Measurements from ENCODE around the gene FURIN. TPM values are rescaled to one million over a fixed set of nuclear protein-coding genes. Genes with fewer than 3 reads are reported as not detected.
A peak's percentile ranks its signal among the peaks of the same experiment; 100 is the strongest.

FURIN gene
- total RNA-seq, 1 donor from 2014 or later, result 122 TPM

DNA sequence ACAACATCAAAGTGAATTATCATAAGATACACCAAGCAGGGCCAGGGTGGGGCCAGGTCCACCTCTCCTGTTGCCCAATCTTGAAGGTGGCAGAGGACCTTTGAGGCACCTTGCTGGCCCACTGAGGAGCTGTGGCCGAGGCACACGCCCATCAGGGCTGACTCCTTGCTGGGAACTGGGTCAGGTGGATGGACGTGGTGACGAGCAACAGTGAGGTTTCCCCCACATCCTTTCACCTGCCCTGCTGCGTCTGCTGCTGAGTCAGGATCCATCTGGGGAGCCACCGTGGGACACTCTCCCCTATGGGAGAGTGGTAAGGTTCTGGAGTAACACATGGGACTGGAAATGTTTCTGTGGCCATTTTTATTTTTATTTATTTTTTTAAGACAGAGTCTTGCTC is 17.3 kb upstream of the FURIN start:
- no peak overlapping the region for H2AFZ ChIP-seq (ENCODE audit: low read depth, low read length)
- peaks cover 7% of the 10 kb centered on the region for H3K4me1 ChIP-seq (ENCODE audit: insufficient read depth, low read length)
- H3K36me3 ChIP-seq (ENCODE audit: insufficient read depth, low read length), result no peaks in the 10 kb centered on the region
- Mint-ChIP-seq H3K9me3 (ENCODE audit: unreplicated experiment) (no peaks in the 10 kb centered on the region), H3K4me1 (ENCODE audit: low read depth, unreplicated experiment) (peaks cover 4% of the 10 kb centered on the region), H3K4me3 (ENCODE audit: unreplicated experiment) (no peak overlapping the region), H3K27ac (ENCODE audit: unreplicated experiment) (no peak overlapping the region), H3K27me3 (ENCODE audit: low read depth, unreplicated experiment) (peaks cover 3% of the 10 kb centered on the region), H3K36me3 (ENCODE audit: low read depth, unreplicated experiment) (no peaks in the 10 kb centered on the region)
- no peaks in the 10 kb centered on the region for H4K20me1 ChIP-seq (ENCODE audit: insufficient read depth, low read length)
- H3K4me3 ChIP-seq (ENCODE audit: insufficient read depth, low read depth, low read length), result no peak overlapping the region
- TF ChIP-seq, protein P1, sequence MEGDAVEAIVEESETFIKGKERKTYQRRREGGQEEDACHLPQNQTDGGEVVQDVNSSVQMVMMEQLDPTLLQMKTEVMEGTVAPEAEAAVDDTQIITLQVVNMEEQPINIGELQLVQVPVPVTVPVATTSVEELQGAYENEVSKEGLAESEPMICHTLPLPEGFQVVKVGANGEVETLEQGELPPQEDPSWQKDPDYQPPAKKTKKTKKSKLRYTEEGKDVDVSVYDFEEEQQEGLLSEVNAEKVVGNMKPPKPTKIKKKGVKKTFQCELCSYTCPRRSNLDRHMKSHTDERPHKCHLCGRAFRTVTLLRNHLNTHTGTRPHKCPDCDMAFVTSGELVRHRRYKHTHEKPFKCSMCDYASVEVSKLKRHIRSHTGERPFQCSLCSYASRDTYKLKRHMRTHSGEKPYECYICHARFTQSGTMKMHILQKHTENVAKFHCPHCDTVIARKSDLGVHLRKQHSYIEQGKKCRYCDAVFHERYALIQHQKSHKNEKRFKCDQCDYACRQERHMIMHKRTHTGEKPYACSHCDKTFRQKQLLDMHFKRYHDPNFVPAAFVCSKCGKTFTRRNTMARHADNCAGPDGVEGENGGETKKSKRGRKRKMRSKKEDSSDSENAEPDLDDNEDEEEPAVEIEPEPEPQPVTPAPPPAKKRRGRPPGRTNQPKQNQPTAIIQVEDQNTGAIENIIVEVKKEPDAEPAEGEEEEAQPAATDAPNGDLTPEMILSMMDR (IDR thresholded peaks at IDR 0.05; ENCODE audit: insufficient read depth, low read depth, low read length), result no peak
- no peak for TF ChIP-seq EZH2 (IDR thresholded peaks at IDR 0.05; ENCODE audit: insufficient read depth, low read length)
- H3K4me2 ChIP-seq (ENCODE audit: low read length), result no peak overlapping the region
- no peaks in the 10 kb centered on the region for H3K27me3 ChIP-seq (ENCODE audit: insufficient read depth, low read length)
- no peak overlapping the region for H3K27ac ChIP-seq (ENCODE audit: low read depth, low read length)
- no peaks in the 10 kb centered on the region for H3K79me2 ChIP-seq (ENCODE audit: insufficient read depth, low read length)
- H3K9me3 ChIP-seq (ENCODE audit: insufficient read depth, low read depth, low read length), result peaks cover 2% of the 10 kb centered on the region
- FAIRE-seq (no peak), DNase-seq (ENCODE audit: low read depth) (no peak)
- H3K9ac ChIP-seq (ENCODE audit: low read length), result no peak overlapping the region

DNA sequence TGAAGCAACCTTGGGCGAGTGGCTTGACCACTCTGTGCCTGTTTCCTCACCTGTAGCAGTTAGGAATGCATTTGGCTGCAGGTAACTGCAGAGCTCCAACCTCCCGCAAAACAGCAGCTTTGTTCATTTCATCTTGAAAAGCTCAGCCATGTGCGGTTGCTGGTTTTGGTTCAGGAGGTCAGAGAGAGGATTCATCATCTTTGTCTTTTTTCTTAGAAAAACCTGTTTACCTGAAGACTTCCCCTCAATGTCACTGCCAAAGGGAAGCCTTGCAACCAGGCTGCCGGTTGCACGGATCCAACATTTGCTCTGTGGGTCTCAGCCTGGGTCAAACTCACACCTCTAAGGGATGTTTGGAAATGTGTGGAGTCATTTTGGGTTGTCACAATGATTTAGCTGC is 16.4 kb upstream of the FURIN start:
- DNase-seq (ENCODE audit: low read depth) (no peak), FAIRE-seq (no peak)
- no peaks in the 10 kb centered on the region for H4K20me1 ChIP-seq (ENCODE audit: insufficient read depth, low read length)
- H3K4me3 Mint-ChIP-seq (ENCODE audit: unreplicated experiment), result no peak overlapping the region
- TF ChIP-seq EZH2 (IDR thresholded peaks at IDR 0.05; ENCODE audit: insufficient read depth, low read length), result no peak
- TF ChIP-seq, protein P1 (IDR thresholded peaks at IDR 0.05; ENCODE audit: insufficient read depth, low read depth, low read length), result no peak
- H3K4me1 Mint-ChIP-seq (ENCODE audit: low read depth, unreplicated experiment), result peaks cover 4% of the 10 kb centered on the region
- no peaks in the 10 kb centered on the region for H3K36me3 Mint-ChIP-seq (ENCODE audit: low read depth, unreplicated experiment)
- no peak overlapping the region for H3K4me3 ChIP-seq (ENCODE audit: insufficient read depth, low read depth, low read length)
- no peaks in the 10 kb centered on the region for H3K9me3 Mint-ChIP-seq (ENCODE audit: unreplicated experiment)
- H3K9me3 ChIP-seq (ENCODE audit: insufficient read depth, low read depth, low read length), result peaks cover 2% of the 10 kb centered on the region
- peak overlapping the region; percentile 18 for H3K27ac Mint-ChIP-seq (ENCODE audit: unreplicated experiment)
- no peak overlapping the region for H3K4me2 ChIP-seq (ENCODE audit: low read length)
- no peak overlapping the region for H2AFZ ChIP-seq (ENCODE audit: low read depth, low read length)
- H3K79me2 ChIP-seq (ENCODE audit: insufficient read depth, low read length), result no peaks in the 10 kb centered on the region
- peaks cover 6% of the 10 kb centered on the region for H3K27me3 Mint-ChIP-seq (ENCODE audit: low read depth, unreplicated experiment)
- H3K27me3 ChIP-seq (ENCODE audit: insufficient read depth, low read length), result no peaks in the 10 kb centered on the region
- peaks cover 7% of the 10 kb centered on the region for H3K4me1 ChIP-seq (ENCODE audit: insufficient read depth, low read length)
- no peaks in the 10 kb centered on the region for H3K36me3 ChIP-seq (ENCODE audit: insufficient read depth, low read length)
- no peak overlapping the region for H3K27ac ChIP-seq (ENCODE audit: low read depth, low read length)
- H3K9ac ChIP-seq (ENCODE audit: low read length), result no peak overlapping the region

DNA sequence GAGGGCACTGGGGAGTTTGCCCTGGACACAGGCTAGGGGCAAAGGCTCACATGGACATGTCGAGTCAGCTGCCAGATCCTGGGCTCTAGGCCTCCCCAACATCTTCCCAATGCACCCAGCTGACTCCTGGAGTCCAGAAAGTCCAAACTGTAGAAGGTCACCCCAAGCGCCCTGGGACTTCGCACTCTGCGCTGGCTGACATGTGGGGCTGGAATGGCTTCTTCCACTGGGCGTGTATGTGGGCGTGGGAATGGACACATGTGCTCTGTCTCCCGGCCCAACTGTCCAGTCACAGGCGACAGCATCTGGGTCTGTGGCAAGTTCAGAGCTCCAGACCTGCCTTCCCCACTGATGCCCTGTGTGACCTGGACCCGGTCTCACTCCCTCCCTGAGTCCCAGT is 13.2 kb upstream of the FURIN start:
- Histone ChIP-seq H3K4me2 (ENCODE audit: low read length) (no peak overlapping the region), H3K9ac (ENCODE audit: low read length) (no peak overlapping the region), H3K9me3 (ENCODE audit: insufficient read depth, low read depth, low read length) (peaks cover 2% of the 10 kb centered on the region), H3K36me3 (ENCODE audit: insufficient read depth, low read length) (no peaks in the 10 kb centered on the region), H3K4me1 (ENCODE audit: insufficient read depth, low read length) (peaks cover 12% of the 10 kb centered on the region), H3K27ac (ENCODE audit: low read depth, low read length) (no peak overlapping the region), H3K27me3 (ENCODE audit: insufficient read depth, low read length) (no peaks in the 10 kb centered on the region), H2AFZ (ENCODE audit: low read depth, low read length) (no peak overlapping the region), H4K20me1 (ENCODE audit: insufficient read depth, low read length) (no peaks in the 10 kb centered on the region), H3K4me3 (ENCODE audit: insufficient read depth, low read depth, low read length) (no peak overlapping the region), H3K79me2 (ENCODE audit: insufficient read depth, low read length) (no peaks in the 10 kb centered on the region)
- DNase-seq (ENCODE audit: low read depth) (no peak), FAIRE-seq (no peak)
- H3K9me3 Mint-ChIP-seq (ENCODE audit: unreplicated experiment), result no peaks in the 10 kb centered on the region
- no peak overlapping the region for H3K4me3 Mint-ChIP-seq (ENCODE audit: unreplicated experiment)
- TF ChIP-seq, protein P1 (IDR thresholded peaks at IDR 0.05; ENCODE audit: insufficient read depth, low read depth, low read length), result no peak
- TF ChIP-seq EZH2 (IDR thresholded peaks at IDR 0.05; ENCODE audit: insufficient read depth, low read length), result no peak
- H3K4me1 Mint-ChIP-seq (ENCODE audit: low read depth, unreplicated experiment), result peaks cover 8% of the 10 kb centered on the region
- no peak overlapping the region for H3K27ac Mint-ChIP-seq (ENCODE audit: unreplicated experiment)
- H3K27me3 Mint-ChIP-seq (ENCODE audit: low read depth, unreplicated experiment), result peaks cover 8% of the 10 kb centered on the region
- no peaks in the 10 kb centered on the region for H3K36me3 Mint-ChIP-seq (ENCODE audit: low read depth, unreplicated experiment)

All from astrocyte (in vitro differentiated cells and primary cell).